HG03066 (cell line): ENCODE data around the gene CFAP74.
"Not testable (repeated sequence)": the region's sequence is repeated elsewhere in the genome, so short reads cannot be mapped to it uniquely, and the experiment has no call there.

Source experiments
- ATAC-seq: cut with Tn5 transposase; IDR thresholded peaks from one replicate; pipeline ENCODE4 v1.9.1; 2021; ENCODE audit warnings: low read depth; ENCODE audit not compliant: unreplicated experiment

The CFAP74 gene

GRCh38 chr1:1989789-1990188, 13.8 kb downstream of the CFAP74 start:
- no peak for ATAC-seq

DNA sequence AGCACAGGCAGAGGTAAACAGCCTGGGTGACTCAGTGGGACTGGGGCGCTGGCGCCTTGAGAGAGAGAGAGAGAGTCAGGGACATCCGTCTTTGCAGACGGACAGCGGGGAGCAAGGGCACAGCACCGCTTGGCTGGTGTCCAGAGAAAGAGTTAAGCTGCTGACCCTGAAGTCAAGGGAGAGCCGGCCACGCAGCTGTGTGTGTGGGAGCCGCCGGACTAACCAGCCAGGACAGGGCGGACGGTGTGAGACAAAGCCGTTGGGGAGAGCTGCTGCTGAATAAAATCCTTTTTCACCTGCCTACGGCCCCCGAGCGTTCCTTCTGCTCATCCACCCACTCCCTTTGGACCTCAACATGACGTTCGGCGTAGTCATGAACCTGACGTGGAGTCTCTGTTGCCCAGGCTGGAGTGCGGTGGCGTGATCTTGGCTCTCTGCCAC, 14.5 kb downstream of the CFAP74 start:
- ATAC-seq, result no peak

DNA sequence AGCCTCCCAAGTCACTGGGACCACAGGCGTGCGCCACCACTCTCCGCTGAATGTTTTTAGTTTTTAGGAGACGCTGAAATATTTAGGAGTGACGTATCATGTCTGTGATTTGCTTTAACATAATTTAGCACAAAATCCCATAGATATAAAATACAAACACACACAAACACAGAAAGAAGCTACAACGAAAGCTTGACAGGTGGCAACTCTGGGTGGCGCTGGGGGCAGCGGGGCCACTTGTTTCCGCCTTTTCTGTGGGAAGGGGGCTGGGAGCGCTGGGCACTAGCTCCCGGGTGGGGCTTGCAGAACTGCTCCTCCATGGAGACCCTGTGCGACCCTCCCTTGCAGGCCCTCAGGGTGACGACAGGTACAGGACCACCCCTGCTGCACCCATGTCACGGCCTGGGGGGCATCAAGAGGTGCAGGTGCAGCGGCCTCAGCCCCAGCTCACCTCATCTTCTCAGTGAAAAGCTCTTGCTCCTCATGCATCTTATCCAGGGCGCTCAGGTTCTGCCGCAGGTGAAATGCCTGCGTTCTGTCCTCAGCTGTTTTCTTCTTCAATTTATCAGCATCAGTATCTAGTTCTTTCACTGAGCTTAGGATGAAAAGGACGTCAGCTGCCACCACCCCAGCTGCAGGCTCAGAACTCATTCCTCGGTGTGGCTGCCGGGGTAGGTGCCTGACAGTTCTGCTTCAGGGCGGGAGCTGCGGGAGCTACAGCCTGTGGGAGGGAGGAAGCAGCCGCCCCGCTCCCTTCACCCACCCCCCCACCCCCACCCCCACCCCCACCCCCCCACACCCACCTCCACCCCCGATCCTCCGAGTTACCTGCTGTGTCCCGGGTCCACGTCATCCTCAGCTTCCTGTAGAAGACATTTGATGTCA, 15.3 kb downstream of the CFAP74 start:
- ATAC-seq, result no peak

GRCh38 chr1:1987142-1987510, 16.5 kb downstream of the CFAP74 start:
- no peak for ATAC-seq

DNA sequence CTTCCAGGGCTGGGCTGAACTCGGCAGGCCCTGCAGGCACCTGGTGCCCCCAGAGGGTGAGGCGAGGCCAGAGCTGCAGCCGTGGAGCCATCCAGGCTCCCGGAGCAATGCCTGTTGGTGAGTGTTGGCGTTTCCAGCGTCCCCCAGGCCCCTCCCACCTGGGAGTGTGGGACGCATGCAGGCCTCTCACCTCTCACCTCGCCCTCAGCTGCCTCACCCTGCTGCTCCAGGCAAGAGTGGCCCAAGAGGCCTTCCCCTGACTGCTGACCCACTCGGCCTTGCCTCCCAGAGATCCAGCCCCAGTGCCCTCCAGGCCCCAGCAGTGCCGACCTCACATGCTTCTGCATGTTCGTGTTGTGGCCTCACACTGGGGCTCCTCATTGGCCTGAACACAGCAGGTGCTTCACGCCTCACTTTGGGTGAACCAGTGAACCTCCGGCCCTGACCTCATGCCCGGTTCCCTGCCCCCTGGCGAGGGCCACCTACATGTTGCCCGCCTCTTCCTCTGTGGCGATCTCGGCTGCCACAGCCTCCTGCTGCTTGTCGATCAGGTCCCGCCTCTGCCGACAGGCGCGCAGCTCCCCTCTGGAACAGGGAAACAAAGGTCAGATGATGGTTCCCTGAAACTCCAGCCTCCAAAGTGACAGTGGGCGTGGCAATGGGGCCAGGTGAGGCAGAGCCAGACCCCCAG, 17.0 kb downstream of the CFAP74 start:
- no peak for ATAC-seq

- no peak for ATAC-seq
Observed at GRCh38 chr1:1985375-1986050, 18.1 kb downstream of the CFAP74 start.

DNA sequence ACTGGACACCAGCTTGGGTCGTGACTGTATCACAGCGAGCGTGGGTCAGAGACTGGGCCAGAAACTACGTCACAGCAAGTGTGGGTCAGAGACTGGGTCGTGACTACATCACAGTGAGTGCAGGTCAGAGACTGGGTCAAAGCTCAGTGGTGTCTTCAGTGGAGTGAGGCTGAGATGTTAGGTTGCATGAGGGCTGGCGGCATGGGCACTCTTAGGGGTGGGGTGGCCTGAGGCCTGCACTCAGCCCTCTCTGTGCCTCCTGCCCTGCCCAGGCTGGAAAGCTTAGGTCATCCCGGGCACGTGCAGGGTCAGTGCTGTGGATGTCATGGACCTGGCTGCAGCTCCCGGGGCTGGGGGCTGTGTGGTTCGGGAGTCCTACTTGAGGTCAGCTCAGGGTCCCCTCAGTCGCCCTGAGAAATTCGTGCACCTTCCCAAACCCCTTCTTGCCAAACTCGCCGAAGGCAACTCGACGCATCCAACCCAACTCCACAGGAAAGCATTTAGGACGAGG, 19.0 kb downstream of the CFAP74 start:
- ATAC-seq, result no peak

- ATAC-seq, result no peak
Observed at GRCh38 chr1:1982379-1983232, 21.0 kb downstream of the CFAP74 start.

GRCh38 chr1:1981631-1982327, 21.8 kb downstream of the CFAP74 start:
- ATAC-seq, result not testable (repeated sequence)

- ATAC-seq, result no peak
Observed at GRCh38 chr1:1981142-1981500, 22.5 kb downstream of the CFAP74 start.

GRCh38 chr1:1980467-1981141, 23.0 kb downstream of the CFAP74 start:
- no peak for ATAC-seq

DNA sequence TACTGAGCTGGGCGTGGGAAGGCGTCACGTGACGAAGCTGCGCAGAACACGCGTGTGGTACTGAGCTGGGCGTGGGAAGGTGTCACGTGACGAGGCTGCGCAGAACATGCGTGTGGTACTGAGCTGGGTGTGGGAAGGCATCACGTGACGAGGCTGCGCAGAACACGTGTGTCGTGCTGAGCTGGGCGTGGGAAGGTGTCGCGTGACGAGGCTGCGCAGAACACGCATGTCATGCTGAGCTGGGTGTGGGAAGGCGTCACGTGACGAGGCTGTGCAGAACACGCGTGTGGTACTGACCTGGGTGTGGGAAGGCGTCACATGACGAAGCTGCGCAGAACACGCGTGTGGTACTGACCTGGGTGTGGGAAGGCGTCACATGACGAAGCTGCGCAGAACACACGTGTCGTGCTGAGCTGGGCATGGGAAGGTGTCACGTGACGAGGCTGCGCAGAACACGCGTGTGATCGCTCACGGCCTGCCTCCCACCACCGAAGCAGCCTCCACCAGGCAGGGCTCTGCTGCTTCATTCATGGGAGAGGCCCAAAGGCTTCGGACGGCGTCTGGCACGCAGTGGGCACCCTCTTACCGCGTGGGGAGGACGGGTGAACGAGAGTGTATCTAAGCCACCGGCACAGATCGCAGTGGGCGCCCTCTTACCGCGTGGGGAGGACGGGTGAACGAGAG, 24.0 kb downstream of the CFAP74 start:
- no peak for ATAC-seq

GRCh38 chr1:1978690-1979481, 24.7 kb downstream of the CFAP74 start:
- not testable (repeated sequence) for ATAC-seq

DNA sequence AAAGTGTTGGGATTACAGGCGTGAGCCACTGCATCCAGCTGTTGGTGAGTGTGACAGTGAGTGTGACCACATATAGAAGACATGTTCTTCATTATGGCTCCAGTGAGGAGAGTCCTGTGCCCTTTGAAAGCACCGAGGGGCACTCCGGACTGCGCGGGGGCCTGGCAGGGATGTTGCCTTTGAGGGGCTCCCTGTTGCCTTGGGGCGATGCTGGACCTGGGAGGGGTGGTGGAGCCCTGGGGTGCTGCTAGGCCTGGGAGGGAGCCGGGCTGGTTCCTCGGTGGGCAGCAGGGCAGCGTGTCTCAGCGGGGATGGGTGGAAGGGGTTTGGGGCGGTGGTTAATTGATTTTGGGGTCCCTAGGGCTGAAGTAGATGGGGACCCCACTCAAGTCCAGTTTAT, 25.5 kb downstream of the CFAP74 start:
- ATAC-seq, result no peak

DNA sequence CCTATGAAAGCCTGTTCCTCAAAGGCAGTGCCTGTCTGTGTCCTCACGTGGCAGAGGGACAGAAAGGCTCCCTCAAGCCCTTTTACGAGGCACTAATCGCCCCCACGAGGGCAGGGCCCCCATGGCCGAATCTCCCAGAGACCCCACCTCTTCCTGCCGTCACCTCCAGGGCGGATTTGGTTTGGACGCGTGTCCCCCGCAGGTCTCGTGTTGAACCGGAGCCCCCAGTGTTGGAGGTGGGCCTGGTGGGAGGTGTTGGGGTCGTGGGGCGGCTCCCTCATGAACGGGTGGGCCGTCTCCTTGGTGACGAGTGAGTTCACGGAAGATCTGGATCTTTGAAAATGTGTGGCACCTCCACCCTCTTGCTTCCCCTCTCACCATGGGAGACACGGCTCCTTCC, 27.6 kb downstream of the CFAP74 start:
- no peak for ATAC-seq

- ATAC-seq, result no peak
Observed at GRCh38 chr1:1975535-1975934, 28.1 kb downstream of the CFAP74 start.

GRCh38 chr1:1974834-1975233, 28.8 kb downstream of the CFAP74 start:
- no peak for ATAC-seq
